Measurements from ENCODE around the gene TSPAN9. TPM values are rescaled to one million over a fixed set of nuclear protein-coding genes. Genes with fewer than 3 reads are reported as not detected.

Gene TSPAN9
- polyA plus RNA-seq, 3 donors from 2014 or later: 0.44 TPM; not detected in 2

- Mint-ChIP-seq H3K27ac (no peak overlapping the region), H3K4me1 (no peaks in the 10 kb centered on the region), H3K9me3 (no peaks in the 10 kb centered on the region), H3K27me3 (ENCODE audit: low read depth in 3 of 3) (peaks cover 3 to 7% (median 5%) of the 10 kb centered on the region in 3 donors), H3K36me3 (no peaks in the 10 kb centered on the region), H3K4me3 (no peak overlapping the region)
- no peak for DNase-seq
Measured at GRCh38 chr12:3106579-3106978, 29.4 kb downstream of the TSPAN9 start.

- H3K9me3 Mint-ChIP-seq: no peaks in the 10 kb centered on the region
- no peak for DNase-seq
- H3K27me3 Mint-ChIP-seq (ENCODE audit: low read depth in 3 of 3): peaks cover 3 to 4% (median 3%) of the 10 kb centered on the region in 3 donors
- no peaks in the 10 kb centered on the region for H3K36me3 Mint-ChIP-seq
- H3K27ac Mint-ChIP-seq: no peak overlapping the region
- H3K4me3 Mint-ChIP-seq: no peak overlapping the region
- H3K4me1 Mint-ChIP-seq: no peaks in the 10 kb centered on the region
Measured at GRCh38 chr12:3107071-3107583, 29.9 kb downstream of the TSPAN9 start.

GRCh38 chr12:3107954-3108353 lies 30.8 kb downstream of the TSPAN9 start:
- Mint-ChIP-seq H3K27me3 (ENCODE audit: low read depth in 3 of 3) (peaks cover 3 to 4% (median 3%) of the 10 kb centered on the region in 3 donors), H3K4me3 (no peak overlapping the region), H3K9me3 (no peaks in the 10 kb centered on the region), H3K4me1 (no peaks in the 10 kb centered on the region), H3K36me3 (no peaks in the 10 kb centered on the region), H3K27ac (no peak overlapping the region)
- DNase-seq: no peak

- H3K4me1 Mint-ChIP-seq: no peaks in the 10 kb centered on the region
- no peaks in the 10 kb centered on the region for H3K36me3 Mint-ChIP-seq
- no peak for DNase-seq
- H3K27ac Mint-ChIP-seq: no peak overlapping the region
- H3K9me3 Mint-ChIP-seq: no peaks in the 10 kb centered on the region
- H3K27me3 Mint-ChIP-seq (ENCODE audit: low read depth in 3 of 3): peaks cover 1 to 10% (median 8%) of the 10 kb centered on the region in 3 donors
- no peak overlapping the region for H3K4me3 Mint-ChIP-seq
Measured at GRCh38 chr12:3110578-3110977, 33.4 kb downstream of the TSPAN9 start.

GRCh38 chr12:3113671-3114325 lies 36.6 kb downstream of the TSPAN9 start:
- Mint-ChIP-seq H3K36me3 (no peaks in the 10 kb centered on the region), H3K27ac (no peak overlapping the region), H3K27me3 (ENCODE audit: low read depth in 3 of 3) (peaks cover 5 to 15% (median 5%) of the 10 kb centered on the region in 3 donors), H3K9me3 (no peaks in the 10 kb centered on the region), H3K4me1 (no peaks in the 10 kb centered on the region), H3K4me3 (no peak overlapping the region)
- no peak for DNase-seq

GRCh38 chr12:3114671-3115070 lies 37.5 kb downstream of the TSPAN9 start:
- Mint-ChIP-seq H3K36me3 (no peaks in the 10 kb centered on the region), H3K27me3 (ENCODE audit: low read depth in 3 of 3) (peaks cover 5 to 15% (median 5%) of the 10 kb centered on the region in 3 donors), H3K4me1 (peaks cover 0 to 4% of the 10 kb centered on the region in 2 donors), H3K4me3 (no peak overlapping the region), H3K9me3 (no peaks in the 10 kb centered on the region), H3K27ac (no peak overlapping the region)
- DNase-seq: no peak

- no peak for DNase-seq
- peaks cover 0 to 5% of the 10 kb centered on the region in 2 donors for H3K4me1 Mint-ChIP-seq
- H3K9me3 Mint-ChIP-seq: no peaks in the 10 kb centered on the region
- H3K36me3 Mint-ChIP-seq: no peaks in the 10 kb centered on the region
- H3K27ac Mint-ChIP-seq: no peak overlapping the region
- peaks cover 5 to 17% (median 5%) of the 10 kb centered on the region in 3 donors for H3K27me3 Mint-ChIP-seq (ENCODE audit: low read depth in 3 of 3)
- no peak overlapping the region for H3K4me3 Mint-ChIP-seq
Measured at GRCh38 chr12:3115078-3115477, 37.9 kb downstream of the TSPAN9 start.

- H3K4me3 Mint-ChIP-seq: no peak overlapping the region
- H3K27ac Mint-ChIP-seq: no peak overlapping the region
- peaks cover 0 to 5% of the 10 kb centered on the region in 2 donors for H3K4me1 Mint-ChIP-seq
- no peaks in the 10 kb centered on the region for H3K9me3 Mint-ChIP-seq
- H3K27me3 Mint-ChIP-seq (ENCODE audit: low read depth in 3 of 3): peaks cover 5 to 17% (median 5%) of the 10 kb centered on the region in 3 donors
- no peaks in the 10 kb centered on the region for H3K36me3 Mint-ChIP-seq
- no peak for DNase-seq
Measured at GRCh38 chr12:3116106-3116844, 39.1 kb downstream of the TSPAN9 start.

- H3K4me3 Mint-ChIP-seq: no peak overlapping the region
- H3K36me3 Mint-ChIP-seq: no peaks in the 10 kb centered on the region
- no peak for DNase-seq
- H3K4me1 Mint-ChIP-seq: peaks cover 0 to 5% of the 10 kb centered on the region in 2 donors
- H3K9me3 Mint-ChIP-seq: no peaks in the 10 kb centered on the region
- H3K27ac Mint-ChIP-seq: no peak overlapping the region
- peaks cover 5 to 17% (median 5%) of the 10 kb centered on the region in 3 donors for H3K27me3 Mint-ChIP-seq (ENCODE audit: low read depth in 3 of 3)
Measured at GRCh38 chr12:3117144-3117581, 40.0 kb downstream of the TSPAN9 start.

GRCh38 chr12:3117591-3118015 lies 40.4 kb downstream of the TSPAN9 start:
- no peaks in the 10 kb centered on the region for H3K36me3 Mint-ChIP-seq
- H3K4me3 Mint-ChIP-seq: no peak overlapping the region
- H3K9me3 Mint-ChIP-seq: no peaks in the 10 kb centered on the region
- H3K4me1 Mint-ChIP-seq: peaks cover 0 to 5% of the 10 kb centered on the region in 2 donors
- no peak for DNase-seq
- peaks cover 5 to 17% (median 5%) of the 10 kb centered on the region in 3 donors for H3K27me3 Mint-ChIP-seq (ENCODE audit: low read depth in 3 of 3)
- H3K27ac Mint-ChIP-seq: no peak overlapping the region

- no peaks in the 10 kb centered on the region for H3K36me3 Mint-ChIP-seq
- no peak overlapping the region for H3K4me3 Mint-ChIP-seq
- no peak overlapping the region for H3K27ac Mint-ChIP-seq
- H3K4me1 Mint-ChIP-seq: peaks cover 0 to 5% of the 10 kb centered on the region in 2 donors
- no peaks in the 10 kb centered on the region for H3K9me3 Mint-ChIP-seq
- H3K27me3 Mint-ChIP-seq (ENCODE audit: low read depth in 3 of 3): peaks cover 0 to 12% (median 3%) of the 10 kb centered on the region in 3 donors
- no peak for DNase-seq
Measured at GRCh38 chr12:3119192-3119755, 42.1 kb downstream of the TSPAN9 start.

- no peak for DNase-seq
- Mint-ChIP-seq H3K4me3 (no peak overlapping the region), H3K36me3 (no peaks in the 10 kb centered on the region), H3K27ac (no peak overlapping the region), H3K4me1 (peaks cover 0 to 5% of the 10 kb centered on the region in 2 donors), H3K27me3 (ENCODE audit: low read depth in 3 of 3) (peaks cover 0 to 10% (median 3%) of the 10 kb centered on the region in 3 donors), H3K9me3 (no peaks in the 10 kb centered on the region)
Measured at GRCh38 chr12:3119756-3120601, 42.8 kb downstream of the TSPAN9 start.

- no peak for DNase-seq
- Mint-ChIP-seq H3K27ac (no peak overlapping the region), H3K4me3 (no peak overlapping the region), H3K4me1 (peaks cover 0 to 5% of the 10 kb centered on the region in 2 donors), H3K36me3 (no peaks in the 10 kb centered on the region), H3K27me3 (ENCODE audit: low read depth in 3 of 3) (peaks cover 0 to 13% (median 3%) of the 10 kb centered on the region in 3 donors), H3K9me3 (no peaks in the 10 kb centered on the region)
Measured at GRCh38 chr12:3120701-3121100, 43.5 kb downstream of the TSPAN9 start.
